Measurements from ENCODE around the gene CACNA1A. TPM values are rescaled to one million over a fixed set of nuclear protein-coding genes. Genes with fewer than 3 reads are reported as not detected.

Gene CACNA1A
- total and polyA plus RNA-seq, 2 of the 4 experiments (the other 2 are of a cell fraction): 5.9 to 15.0 TPM

DNA sequence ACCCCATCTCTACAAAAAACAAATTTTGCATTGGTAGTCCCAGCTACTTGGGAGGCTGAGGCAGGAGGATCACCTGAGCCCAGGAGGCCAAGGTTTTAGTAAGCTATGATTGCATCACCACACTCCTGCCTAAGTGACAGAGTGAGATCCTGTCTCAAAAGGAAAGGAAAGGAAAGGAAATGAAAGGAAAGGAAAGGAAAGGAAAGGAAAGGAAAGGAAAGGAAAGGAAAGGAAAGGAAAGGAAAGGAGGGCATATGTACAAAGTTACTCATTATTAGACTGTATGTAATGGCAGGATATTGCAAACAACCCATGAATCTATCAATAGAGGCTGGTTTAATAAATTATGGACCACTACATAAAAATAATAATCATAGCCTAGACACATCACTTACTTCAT lies 40.8 kb upstream of the CACNA1A start:
- Histone ChIP-seq H2AK5ac (ENCODE audit: low read depth, low read length) (no peak overlapping the region), H2BK120ac (ENCODE audit: low read depth, low read length) (no peak overlapping the region), H3K27ac (ENCODE audit: insufficient read depth, low read length) (no peak overlapping the region), H3K4me2 (ENCODE audit: low read depth, low read length) (no peak overlapping the region), H3K56ac (ENCODE audit: extremely low read depth, insufficient read depth, low read length) (no peak overlapping the region), H2BK20ac (ENCODE audit: low read depth, low read length) (no peak overlapping the region), H3K9me1 (ENCODE audit: insufficient read depth, low read length) (no peaks in the 10 kb centered on the region), H4K20me1 (ENCODE audit: insufficient read depth, low read length) (no peaks in the 10 kb centered on the region; the same call in 1 of the 2 replicates), H2BK15ac (ENCODE audit: low read depth, low read length) (no peak overlapping the region), H3K4me1 (ENCODE audit: control insufficient read depth, insufficient read depth, low read length) (no peaks in the 10 kb centered on the region), H2AFZ (replicated peaks; ENCODE audit: low read length, poor library complexity) (no peak overlapping the region), H3K36me3 (ENCODE audit: control insufficient read depth, insufficient read depth, low read length) (no peaks in the 10 kb centered on the region), H2AK9ac (replicated peaks; ENCODE audit: low read depth, low read length, poor library complexity) (no peak overlapping the region), H3K9me3 (ENCODE audit: control insufficient read depth, insufficient read depth, low read length) (no peaks in the 10 kb centered on the region), H3K79me1 (ENCODE audit: low read depth in 1 of 2, low read length in 2 of 2) (no peaks in the 10 kb centered on the region), H3K23ac (ENCODE audit: low read depth, low read length) (no peak overlapping the region), H4K5ac (ENCODE audit: low read depth, low read length) (no peak overlapping the region), H2BK5ac (ENCODE audit: low read depth, low read length, poor library complexity, severe bottlenecking) (no peak overlapping the region), H3K4me3 (ENCODE audit: insufficient read depth, low read depth, low read length) (no peak overlapping the region), H3K4ac (ENCODE audit: low read depth, low read length) (no peak overlapping the region), H4K8ac (ENCODE audit: low read depth in 2 of 2, low read length in 2 of 2) (no peak overlapping the region), H3K14ac (replicated peaks; ENCODE audit: low read depth, low read length) (no peak overlapping the region), H3K18ac (ENCODE audit: low read depth, low read length) (no peak overlapping the region), H4K91ac (ENCODE audit: insufficient read depth, low read depth, low read length) (no peak overlapping the region), H3K9ac (ENCODE audit: low read depth, low read length) (no peak overlapping the region), H3K27me3 (ENCODE audit: control insufficient read depth, insufficient read depth, low read length) (peaks cover 16% of the 10 kb centered on the region)
- in situ Hi-C loops (cut with MboI; ENCODE audit: low sequenced_read_pairs): no loop called here
- dilution Hi-C loops (cut with HindIII; ENCODE audit: low sequenced_read_pairs, unreplicated experiment): no loop called here
- intact Hi-C loops (cut with micrococcal nuclease): no loop called here
- ChIA-PET CTCF (no interaction called here), POLR2A (ENCODE audit: unreplicated experiment) (no interaction called here)
- ATAC-seq (ENCODE audit: low read depth): no peak
- no peak for DNase-seq
- TF ChIP-seq MAZ (IDR thresholded peaks at IDR 0.05; ENCODE audit: borderline replicate concordance, low read depth, low read length) (no peak), CEBPB (IDR thresholded peaks at IDR 0.05; ENCODE audit: low read depth, low read length) (0 out of 2 replicates have a peak, but pooled peaks have one; percentile 12)
- no TSS peak for BruUV-seq (replicated peaks)

Data from IMR-90 (cell line).